Activated CD4-positive, alpha-beta T cell treated with anti-CD3 and anti-CD28 coated beads, Interleukin-2, Interleukin-6, amounts not matched to agents 100 ng/mL and 50 ng/mL, durations not matched to agents 16 hours and 8 hours (primary cell): ENCODE measurements around the gene SNAP25.

Experiments
- DNase-seq: peaks from one replicate; pipeline ENCODE4 v3.0.0-alpha.2; 2020

SNAP25 gene

GRCh38 chr20:10307359-10307735 is 88.7 kb downstream of the SNAP25 start:
- DNase-seq: no peak

GRCh38 chr20:10308652-10309051 is 90.0 kb downstream of the SNAP25 start:
- no peak for DNase-seq

GRCh38 chr20:10309326-10309725 is 90.7 kb downstream of the SNAP25 start:
- DNase-seq: no peak

- DNase-seq: no peak
Observed at GRCh38 chr20:10312111-10312510, 93.5 kb downstream of the SNAP25 start.

GRCh38 chr20:10313215-10313614 is 94.6 kb downstream of the SNAP25 start:
- DNase-seq: no peak

GRCh38 chr20:10313701-10314100 is 95.1 kb downstream of the SNAP25 start:
- DNase-seq: no peak

- no peak for DNase-seq
Observed at GRCh38 chr20:10314198-10314597, 95.6 kb downstream of the SNAP25 start.

GRCh38 chr20:10315138-10315537 is 96.5 kb downstream of the SNAP25 start:
- DNase-seq: no peak

GRCh38 chr20:10316582-10316981 is 98.0 kb downstream of the SNAP25 start:
- peak; percentile 25 for DNase-seq

- no peak for DNase-seq
Observed at GRCh38 chr20:10318291-10319024, 99.8 kb downstream of the SNAP25 start.

GRCh38 chr20:10319855-10320254 is 101.2 kb downstream of the SNAP25 start:
- DNase-seq: no peak

- DNase-seq: no peak
Observed at GRCh38 chr20:10321138-10321717, 102.6 kb downstream of the SNAP25 start.

GRCh38 chr20:10322073-10323012 is 103.7 kb downstream of the SNAP25 start:
- DNase-seq: no peak

- DNase-seq: no peak
Observed at GRCh38 chr20:10323729-10324128, 105.1 kb downstream of the SNAP25 start.

GRCh38 chr20:10324198-10324847 is 105.7 kb downstream of the SNAP25 start:
- no peak for DNase-seq

- no peak for DNase-seq
Observed at GRCh38 chr20:10328897-10329255, 110.2 kb downstream of the SNAP25 start.

- DNase-seq: no peak
Observed at GRCh38 chr20:10329387-10330005, 110.9 kb downstream of the SNAP25 start.

- no peak for DNase-seq
Observed at GRCh38 chr20:10330071-10330470, 111.4 kb downstream of the SNAP25 start.

GRCh38 chr20:10332656-10333415 is 114.2 kb downstream of the SNAP25 start:
- DNase-seq: no peak

GRCh38 chr20:10336959-10337729 is 118.5 kb downstream of the SNAP25 start:
- DNase-seq: peak; percentile 15
